ENCODE measurements around the gene LYST. TPM values are rescaled to one million over a fixed set of nuclear protein-coding genes. Genes with fewer than 3 reads are reported as not detected.

LYST gene
- total RNA-seq, 1 experiment from 2014 or later = 4.8 TPM

GRCh38 chr1:235714205-235714897 lies 152.4 kb downstream of the LYST start:
- Histone ChIP-seq H3K36me3 (ENCODE audit: low read depth, low read length) (no peaks in the 10 kb centered on the region), H3F3A (ENCODE audit: low read length, unreplicated experiment) (no peaks in the 10 kb centered on the region), H2AFZ (ENCODE audit: low read length) (no peak overlapping the region), H3K9me3 (ENCODE audit: low read length) (no peaks in the 10 kb centered on the region), H3K9ac (ENCODE audit: low read length) (no peak overlapping the region), H3K4me1 (ENCODE audit: insufficient read depth, low read length) (peaks cover 7% of the 10 kb centered on the region), H3K27me3 (ENCODE audit: low read length) (no peaks in the 10 kb centered on the region), H3K27ac (ENCODE audit: low read length) (no peak overlapping the region), H3K4me2 (ENCODE audit: low read length) (no peak overlapping the region), H3K9me2 (replicated peaks; ENCODE audit: low read length) (no peaks in the 10 kb centered on the region), H3K79me2 (ENCODE audit: low read length) (no peaks in the 10 kb centered on the region), H4K20me1 (ENCODE audit: low read length) (no peaks in the 10 kb centered on the region), H3K4me3 (ENCODE audit: low read length) (no peak overlapping the region)
- ChIA-PET CTCF (no interaction called here), POLR2A (ENCODE audit: unreplicated experiment) (no interaction called here)
- intact Hi-C loops (cut with micrococcal nuclease) = no loop called here
- ATAC-seq (no peak; the same call in 1 of the 2 replicates), DNase-seq (no peak)
- BruUV-seq (replicated peaks) = no TSS peak
- TF ChIP-seq CTCF (conservative IDR thresholded peaks at IDR 0.05; ENCODE audit: low read depth, low read length) (no peak), EZH2 (IDR thresholded peaks at IDR 0.05; ENCODE audit: low read length, unreplicated experiment) (no peak), EZH2phosphoT487 (IDR thresholded peaks at IDR 0.05; ENCODE audit: borderline replicate concordance, low read length) (no peak)

- Histone ChIP-seq H3K4me2 (ENCODE audit: low read length) (no peak overlapping the region), H2AFZ (ENCODE audit: low read length) (no peak overlapping the region), H3K4me1 (ENCODE audit: insufficient read depth, low read length) (peaks cover 21% of the 10 kb centered on the region), H3K79me2 (ENCODE audit: low read length) (no peaks in the 10 kb centered on the region), H3K9me2 (replicated peaks; ENCODE audit: low read length) (no peaks in the 10 kb centered on the region), H3K27me3 (ENCODE audit: low read length) (no peaks in the 10 kb centered on the region), H4K20me1 (ENCODE audit: low read length) (no peaks in the 10 kb centered on the region), H3F3A (ENCODE audit: low read length, unreplicated experiment) (peaks cover 3% of the 10 kb centered on the region), H3K9ac (ENCODE audit: low read length) (no peak overlapping the region), H3K36me3 (ENCODE audit: low read depth, low read length) (no peaks in the 10 kb centered on the region), H3K27ac (ENCODE audit: low read length) (no peak overlapping the region), H3K9me3 (ENCODE audit: low read length) (no peaks in the 10 kb centered on the region), H3K4me3 (ENCODE audit: low read length) (no peak overlapping the region)
- no TSS peak for BruUV-seq (replicated peaks)
- POLR2A ChIA-PET (ENCODE audit: unreplicated experiment) = no interaction called here
- no peak for ATAC-seq
- TF ChIP-seq EZH2 (IDR thresholded peaks at IDR 0.05; ENCODE audit: low read length, unreplicated experiment) (no peak), EZH2phosphoT487 (IDR thresholded peaks at IDR 0.05; ENCODE audit: borderline replicate concordance, low read length) (no peak), CTCF (conservative IDR thresholded peaks at IDR 0.05; ENCODE audit: low read depth, low read length) (no peak)
- no peak for DNase-seq
- intact Hi-C loops (cut with micrococcal nuclease) = no loop called here
- CTCF ChIA-PET = no interaction called here
Measured at GRCh38 chr1:235712812-235713211, 153.9 kb downstream of the LYST start.

GRCh38 chr1:235710687-235711086 lies 156.0 kb downstream of the LYST start:
- no TSS peak for BruUV-seq (replicated peaks)
- H3K4me1 ChIP-seq (ENCODE audit: insufficient read depth, low read length) = peaks cover 36% of the 10 kb centered on the region

More at GRCh38 chr1:235710687-235711086, 156.0 kb downstream of the LYST start:
- intact Hi-C loops (cut with micrococcal nuclease) = no loop called here
- Histone ChIP-seq H3K79me2 (ENCODE audit: low read length) (no peaks in the 10 kb centered on the region), H3K9ac (ENCODE audit: low read length) (no peak overlapping the region), H3K36me3 (ENCODE audit: low read depth, low read length) (no peaks in the 10 kb centered on the region), H3K9me2 (replicated peaks; ENCODE audit: low read length) (no peaks in the 10 kb centered on the region), H3F3A (ENCODE audit: low read length, unreplicated experiment) (peaks cover 3% of the 10 kb centered on the region), H2AFZ (ENCODE audit: low read length) (no peak overlapping the region), H3K4me2 (ENCODE audit: low read length) (no peak overlapping the region), H4K20me1 (ENCODE audit: low read length) (no peaks in the 10 kb centered on the region), H3K4me3 (ENCODE audit: low read length) (no peak overlapping the region), H3K27ac (ENCODE audit: low read length) (no peak overlapping the region), H3K27me3 (ENCODE audit: low read length) (no peaks in the 10 kb centered on the region), H3K9me3 (ENCODE audit: low read length) (no peaks in the 10 kb centered on the region)
- TF ChIP-seq EZH2phosphoT487 (IDR thresholded peaks at IDR 0.05; ENCODE audit: borderline replicate concordance, low read length) = no peak
- no peak for TF ChIP-seq EZH2 (IDR thresholded peaks at IDR 0.05; ENCODE audit: low read length, unreplicated experiment)
- TF ChIP-seq CTCF (conservative IDR thresholded peaks at IDR 0.05; ENCODE audit: low read depth, low read length) = no peak
- CTCF ChIA-PET = interaction anchor here (0.5 kb wide), 1 partner anchor 1839 kb away, joined by 3 read pairs; no protein-coding TSS in a partner anchor
- POLR2A ChIA-PET (ENCODE audit: unreplicated experiment) = no interaction called here
- DNase-seq = no peak
- no peak for ATAC-seq
